Fibroblast of lung (primary cell): ENCODE measurements around the gene DBH.

Experiments
- EZH2 ChIP-seq: IDR thresholded peaks from 2 replicates; pipeline ENCODE4 v1.5.1; 2012; ENCODE audit warnings: low read length, control low read depth, mild to moderate bottlenecking; ENCODE audit errors: missing control alignments
- TF ChIP-seq, protein P1 (sequence below), 2 donors: IDR thresholded peaks in 1 of 2; conservative IDR thresholded peaks in 1 of 2; 1 replicate in 1 of 2; 2 replicates in 1 of 2; pipeline ENCODE4 v1.5.1; 2011 to 2012; ENCODE audit warnings: low read length in 2 of 2, control low read depth in 1 of 2, inconsistent platforms in 1 of 2, low read depth in 1 of 2, mild to moderate bottlenecking in 1 of 2

DNA sequence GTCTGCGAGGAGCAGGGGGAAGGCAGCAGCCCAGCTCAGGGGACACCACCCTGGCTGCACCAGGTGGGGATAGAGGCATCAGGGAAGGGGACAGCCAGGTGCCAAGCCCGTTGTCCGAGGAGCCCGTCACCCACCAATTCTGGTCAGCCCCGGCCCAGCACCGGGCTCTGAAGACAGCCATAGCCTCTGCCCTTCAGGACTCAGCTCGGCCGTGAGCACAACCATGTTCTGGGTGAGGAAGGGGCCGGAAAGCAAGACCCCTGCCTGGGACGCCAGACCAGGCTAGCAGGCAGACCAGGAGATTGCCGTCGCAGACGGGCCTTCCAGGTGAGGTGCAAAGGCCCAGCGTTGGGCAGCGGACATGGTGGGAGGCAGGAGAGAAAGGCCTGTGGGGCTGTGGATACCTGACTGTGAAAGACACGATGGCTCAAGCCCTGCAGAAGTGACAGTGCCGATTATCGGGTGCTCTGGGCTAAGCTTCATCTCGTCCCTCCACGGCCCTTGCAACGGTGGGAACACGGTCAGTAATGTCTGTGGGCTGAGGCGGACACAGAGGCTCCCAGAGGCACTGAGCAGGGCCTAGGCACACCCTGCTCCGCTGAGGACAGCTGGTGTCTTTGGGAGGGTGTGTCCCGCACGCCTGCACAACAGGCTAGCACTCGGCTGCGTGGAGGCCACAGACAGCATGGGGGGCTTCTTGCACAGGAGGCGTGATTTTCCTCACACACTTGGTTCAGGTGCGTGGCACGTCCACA, 36.5 kb downstream of the DBH start:
- TF ChIP-seq, protein P1, sequence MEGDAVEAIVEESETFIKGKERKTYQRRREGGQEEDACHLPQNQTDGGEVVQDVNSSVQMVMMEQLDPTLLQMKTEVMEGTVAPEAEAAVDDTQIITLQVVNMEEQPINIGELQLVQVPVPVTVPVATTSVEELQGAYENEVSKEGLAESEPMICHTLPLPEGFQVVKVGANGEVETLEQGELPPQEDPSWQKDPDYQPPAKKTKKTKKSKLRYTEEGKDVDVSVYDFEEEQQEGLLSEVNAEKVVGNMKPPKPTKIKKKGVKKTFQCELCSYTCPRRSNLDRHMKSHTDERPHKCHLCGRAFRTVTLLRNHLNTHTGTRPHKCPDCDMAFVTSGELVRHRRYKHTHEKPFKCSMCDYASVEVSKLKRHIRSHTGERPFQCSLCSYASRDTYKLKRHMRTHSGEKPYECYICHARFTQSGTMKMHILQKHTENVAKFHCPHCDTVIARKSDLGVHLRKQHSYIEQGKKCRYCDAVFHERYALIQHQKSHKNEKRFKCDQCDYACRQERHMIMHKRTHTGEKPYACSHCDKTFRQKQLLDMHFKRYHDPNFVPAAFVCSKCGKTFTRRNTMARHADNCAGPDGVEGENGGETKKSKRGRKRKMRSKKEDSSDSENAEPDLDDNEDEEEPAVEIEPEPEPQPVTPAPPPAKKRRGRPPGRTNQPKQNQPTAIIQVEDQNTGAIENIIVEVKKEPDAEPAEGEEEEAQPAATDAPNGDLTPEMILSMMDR (conservative IDR thresholded peaks at IDR 0.05 in 1 of 2, IDR thresholded peaks at IDR 0.05 in 1 of 2; ENCODE audit: low read depth in 1 of 2, low read length in 2 of 2), result no peak
- no peak for TF ChIP-seq EZH2
